Psoas muscle (tissue), 8 donors: ENCODE data around the gene PLXNC1. TPM values are rescaled to one million over a fixed set of nuclear protein-coding genes. Genes with fewer than 3 reads are reported as not detected.

Experiments used
- ATAC-seq, 4 donors: fragments of 200-7000 bp; cut with Tn5 transposase; one replicate each; pipeline ENCODE4 v1.9.1; 2020; ENCODE audit warnings: moderate library complexity in 3 of 4, mild to moderate bottlenecking in 2 of 4
- DNase-seq, 2 donors: peaks; one replicate each; pipeline ENCODE4 v3.0.0-alpha.2; 2020
- H3K27ac ChIP-seq: fragments of 200-600 bp; one replicate; pipeline ENCODE4 v1.8.0; 2022
- H3K27me3 ChIP-seq, 3 donors: fragments of 200-600 bp in 1 of 3; one replicate each; pipeline versions ENCODE4 v1.6.1 to v1.8.0; 2013 to 2022; ENCODE audit warnings: low read length in 2 of 3, mild to moderate bottlenecking in 2 of 3, moderate library complexity in 1 of 3; ENCODE audit not compliant: insufficient read depth in 3 of 3
- H3K36me3 ChIP-seq, 2 donors: fragments of 200-600 bp in 1 of 2; one replicate each; pipeline versions ENCODE4 v1.6.1 to v1.8.0; 2013 to 2022; ENCODE audit warnings: low read depth in 1 of 2, mild to moderate bottlenecking in 1 of 2, moderate library complexity in 1 of 2; ENCODE audit not compliant: insufficient read depth in 1 of 2
- H3K4me1 ChIP-seq: fragments of 200-600 bp; one replicate; pipeline ENCODE4 v1.8.0; 2022
- H3K4me3 ChIP-seq: fragments of 200-600 bp; one replicate; pipeline ENCODE4 v1.8.0; 2022; ENCODE audit warnings: mild to moderate bottlenecking
- H3K9me3 ChIP-seq: fragments of 200-600 bp; one replicate; pipeline ENCODE4 v1.8.0; 2022
- CTCF ChIP-seq: fragments of 200-600 bp; IDR thresholded peaks from one replicate; pipeline ENCODE4 v1.8.0; 2022; ENCODE audit warnings: antibody characterized with exemption
- WGBS, 3 donors: extraction: QIAGEN DNeasy Blood & Tissue Kit; methylation state at CpG; one replicate each; pipeline versions ENCODE4 v1.1.6 to v1.1.7; 2013; 5-methylcytosine and 5-hydroxymethylcytosine counted together
- intact Hi-C, 2 donors: fragments of 100-400 bp; cut with DNase I; formaldehyde crosslinking; loops; one replicate each; pipeline versions ENCODE4 v1.11.0 to v1.14.2; 2022
- polyA plus RNA-seq, 3 donors: library from polyadenylated mRNA; stranded (reverse); fragments of 200-250 nt; gene quantifications; one replicate each; pipeline ENCODE4 v1.2.3, GENCODE V29; 2013
- total RNA-seq, 4 donors: library from RNA; stranded (reverse); fragmentation: NEBNext Ultra II Directional in 2 of 4; extraction: Animal tissue kit (Norgen Biotek cat#: 25700) in 2 of 4; gene quantifications; one replicate each; pipeline versions ENCODE4 v1.2.1 to v1.2.4, GENCODE V29; 2021 to 2023
- donor health status: healthy with polysubstance abuse.
- donor health status: DM: no; HTN: no; CAD: no; lungs with moderate emphysema.
- donor health status: Bipolar disorder and iron deficiency.
- donor health status: healthy.
- donor health status: DM: yes; HTN: yes; CAD: no.
- donor health status: DM: no; HTN: no; CAD: no.
- donor health status: DM: no; HTN: no; CAD: no.
- donor health status: DM: yes; HTN: yes; CAD: no.

PLXNC1 gene
- total and polyA plus RNA-seq, 7 donors = 0.18 to 4.0 (median 0.52) TPM

GRCh38 chr12:94127239-94128131 lies 20.9 kb upstream of the PLXNC1 start:
- no peak for TF ChIP-seq CTCF
- intact Hi-C loops = no loop called here
- DNase-seq (no peak), ATAC-seq (no peak)
- 78 to 85% (median 79%) methylated on average over 12 of the region's 12 CpGs for WGBS, 3 donors
- Histone ChIP-seq H3K4me1 (no peaks in the 10 kb centered on the region), H3K9me3 (no peaks in the 10 kb centered on the region), H3K4me3 (no peak overlapping the region), H3K36me3 (no peaks in the 10 kb centered on the region), H3K27ac (no peak overlapping the region), H3K27me3 (peaks cover 2 to 9% (median 7%) of the 10 kb centered on the region in 3 donors)

GRCh38 chr12:94128280-94128679 lies 20.1 kb upstream of the PLXNC1 start:
- no peaks in the 10 kb centered on the region for H3K4me1 ChIP-seq
- H3K9me3 ChIP-seq = no peaks in the 10 kb centered on the region
- no peak overlapping the region for H3K27ac ChIP-seq
- TF ChIP-seq CTCF = no peak
- no peaks in the 10 kb centered on the region for H3K36me3 ChIP-seq
- H3K27me3 ChIP-seq = peaks cover 2 to 9% (median 7%) of the 10 kb centered on the region in 3 donors
- WGBS, 3 donors = 64 to 75% (median 66%) methylated on average over 4 of the region's 4 CpGs
- DNase-seq (no peak), ATAC-seq (no peak)
- H3K4me3 ChIP-seq = no peak overlapping the region
- intact Hi-C loops = no loop called here

GRCh38 chr12:94133964-94134795 lies 14.2 kb upstream of the PLXNC1 start:
- WGBS, 3 donors = 25 to 27% (median 25%) methylated on average over 6 of the region's 6 CpGs
- peak; percentile 85 for TF ChIP-seq CTCF
- Histone ChIP-seq H3K9me3 (no peaks in the 10 kb centered on the region), H3K27ac (no peak overlapping the region), H3K27me3 (peaks cover 0 to 4% (median 1%) of the 10 kb centered on the region in 3 donors), H3K36me3 (no peaks in the 10 kb centered on the region), H3K4me3 (no peak overlapping the region), H3K4me1 (no peaks in the 10 kb centered on the region)
- ATAC-seq = peak; percentile 76 to 88 (median 82)
- no peak for DNase-seq
- intact Hi-C loops = loop anchor here in 1 of 2 donors (1.0 to 10.0 kb wide), 2 partner anchors 399 to 631 kb away; no protein-coding TSS in a partner anchor

- no peaks in the 10 kb centered on the region for H3K4me1 ChIP-seq
- H3K36me3 ChIP-seq = no peaks in the 10 kb centered on the region
- DNase-seq (no peak), ATAC-seq (no peak)
- intact Hi-C loops = loop anchor here (5.0 to 10.0 kb wide), 2 partner anchors 396 to 629 kb away; no protein-coding TSS in a partner anchor
- no peak overlapping the region for H3K4me3 ChIP-seq
- no peaks in the 10 kb centered on the region for H3K9me3 ChIP-seq
- H3K27me3 ChIP-seq = no peaks in the 10 kb centered on the region
- no peak for TF ChIP-seq CTCF
- WGBS, 3 donors = 93 to 100% (median 99%) methylated on average over 1 of the region's 1 CpG
- no peak overlapping the region for H3K27ac ChIP-seq
These were observed 12.5 kb upstream of the PLXNC1 start for GRCh38 chr12:94135896-94136295.
